ENCODE data around the gene PLXNA4. TPM values are rescaled to one million over a fixed set of nuclear protein-coding genes. Genes with fewer than 3 reads are reported as not detected.

The PLXNA4 gene
- total and polyA plus RNA-seq, 9 of the 15 experiments (the other 6 are each of a cell fraction or from before 2014, with no cell fraction given): under 0.01 to 0.09 TPM; not detected in 7

DNA sequence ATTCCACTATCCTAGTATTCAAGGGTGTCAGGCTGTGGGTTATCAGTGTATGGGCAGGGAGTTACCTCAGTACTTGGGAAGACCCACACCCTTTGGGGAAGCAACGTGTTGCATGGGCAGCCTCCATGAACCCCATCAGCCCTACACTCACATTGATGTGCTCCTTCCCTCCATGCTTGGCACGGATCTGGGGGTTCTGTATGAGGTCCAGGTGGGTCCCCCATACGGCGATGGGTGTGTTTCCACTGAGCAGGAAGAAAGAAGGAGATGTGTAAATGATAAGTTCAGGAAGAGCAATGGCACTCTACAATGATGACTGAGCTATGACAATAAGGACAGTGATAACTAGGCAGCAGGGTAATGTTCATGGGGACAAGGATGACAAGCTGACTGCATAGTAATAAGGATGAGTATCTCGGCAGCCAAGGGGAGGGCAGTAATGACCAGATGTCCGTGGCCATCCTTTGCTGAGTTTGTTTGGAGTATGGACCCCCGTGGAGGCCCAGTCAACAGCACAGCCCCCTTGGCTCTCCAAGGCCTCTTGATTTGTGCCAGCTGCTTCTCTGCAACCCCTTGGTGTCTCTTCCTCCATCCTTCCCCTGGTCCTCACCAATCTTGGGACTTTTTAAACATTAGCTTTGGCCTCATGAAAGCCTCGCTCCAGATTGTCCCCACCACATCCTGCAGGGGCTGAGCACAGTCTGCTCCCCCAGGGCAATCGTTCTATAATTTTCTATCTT lies 394.2 kb downstream of the PLXNA4 start:
- in situ Hi-C loops (cut with MboI): no loop called here
- no peaks in the 10 kb centered on the region for H3K36me3 ChIP-seq (ENCODE audit: control insufficient read depth, insufficient read depth, low read length)
- peaks cover 7% of the 10 kb centered on the region for H3K9me1 ChIP-seq (ENCODE audit: control insufficient read depth, insufficient read depth, low read length)
- no peaks in the 10 kb centered on the region for H3K4me1 ChIP-seq (replicated peaks in 1 of 2; ENCODE audit: control insufficient read depth in 2 of 2, insufficient read depth in 2 of 2, low read length in 2 of 2)
- peaks cover 5 to 34% of the 10 kb centered on the region in 2 experiments; a peak in 4 of 5 replicates for H3K27me3 ChIP-seq (ENCODE audit: control insufficient read depth in 2 of 2, insufficient read depth in 2 of 2, low read length in 2 of 2)
- no peak overlapping the region for H3K4me3 ChIP-seq
- no peak overlapping the region for H3K4me2 ChIP-seq (ENCODE audit: insufficient read depth, low read length)
- H4K20me1 ChIP-seq (replicated peaks; ENCODE audit: control insufficient read depth, insufficient read depth, low read length): peaks cover 11% of the 10 kb centered on the region; the same call in 1 of the 2 replicates
- CTCF ChIA-PET (ENCODE audit: low intra/inter-chr PET ratio): no interaction called here
- H3K9me3 ChIP-seq (replicated peaks; ENCODE audit: control insufficient read depth, insufficient read depth, low read depth, low read length): no peaks in the 10 kb centered on the region
- no peak overlapping the region for H3K27ac ChIP-seq (ENCODE audit: extremely low read depth, low read depth, low read length)
- no peak overlapping the region for H2AFZ ChIP-seq (ENCODE audit: low read depth, low read length)
- no peak for FAIRE-seq
- POLR2A ChIA-PET: interaction anchor here (0.6 kb wide), 1 partner anchor 52 kb away, joined by 3 read pairs; no protein-coding TSS in a partner anchor
- TF ChIP-seq TCF3 (CRISPR knock-in tag; IDR thresholded peaks at IDR 0.05): no peak
- TF ChIP-seq ZNF134 (CRISPR knock-in tag; conservative IDR thresholded peaks at IDR 0.05): no peak
- TF ChIP-seq, protein P1, sequence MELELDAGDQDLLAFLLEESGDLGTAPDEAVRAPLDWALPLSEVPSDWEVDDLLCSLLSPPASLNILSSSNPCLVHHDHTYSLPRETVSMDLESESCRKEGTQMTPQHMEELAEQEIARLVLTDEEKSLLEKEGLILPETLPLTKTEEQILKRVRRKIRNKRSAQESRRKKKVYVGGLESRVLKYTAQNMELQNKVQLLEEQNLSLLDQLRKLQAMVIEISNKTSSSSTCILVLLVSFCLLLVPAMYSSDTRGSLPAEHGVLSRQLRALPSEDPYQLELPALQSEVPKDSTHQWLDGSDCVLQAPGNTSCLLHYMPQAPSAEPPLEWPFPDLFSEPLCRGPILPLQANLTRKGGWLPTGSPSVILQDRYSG (tag; conservative IDR thresholded peaks at IDR 0.05; ENCODE audit: low read depth): no peak
- no peak for TF ChIP-seq SMAD3 (CRISPR knock-in tag; conservative IDR thresholded peaks at IDR 0.05)
- no peak for TF ChIP-seq C11orf30 (IDR thresholded peaks at IDR 0.05; ENCODE audit: low read depth)
- no peak for TF ChIP-seq ADNP (tag; IDR thresholded peaks at IDR 0.05)
- TF ChIP-seq, protein P2, sequence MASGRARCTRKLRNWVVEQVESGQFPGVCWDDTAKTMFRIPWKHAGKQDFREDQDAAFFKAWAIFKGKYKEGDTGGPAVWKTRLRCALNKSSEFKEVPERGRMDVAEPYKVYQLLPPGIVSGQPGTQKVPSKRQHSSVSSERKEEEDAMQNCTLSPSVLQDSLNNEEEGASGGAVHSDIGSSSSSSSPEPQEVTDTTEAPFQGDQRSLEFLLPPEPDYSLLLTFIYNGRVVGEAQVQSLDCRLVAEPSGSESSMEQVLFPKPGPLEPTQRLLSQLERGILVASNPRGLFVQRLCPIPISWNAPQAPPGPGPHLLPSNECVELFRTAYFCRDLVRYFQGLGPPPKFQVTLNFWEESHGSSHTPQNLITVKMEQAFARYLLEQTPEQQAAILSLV (tag; IDR thresholded peaks at IDR 0.05): no peak
- no peak for TF ChIP-seq ZNF224 (CRISPR knock-in tag; IDR thresholded peaks at IDR 0.05)
- no peak for TF ChIP-seq U2AF1 (optimal IDR thresholded peaks at IDR 0.05; ENCODE audit: low read depth, low read length)
- TF ChIP-seq NR4A1 (CRISPR knock-in tag; IDR thresholded peaks at IDR 0.05): no peak
- TF ChIP-seq NR4A1 (tag; IDR thresholded peaks at IDR 0.05): no peak
- no peak for TF ChIP-seq KLF13 (tag; IDR thresholded peaks at IDR 0.05; ENCODE audit: borderline replicate concordance, low read depth)
- TF ChIP-seq GABPB2 (CRISPR knock-in tag; conservative IDR thresholded peaks at IDR 0.05): no peak
- TF ChIP-seq, protein P3, sequence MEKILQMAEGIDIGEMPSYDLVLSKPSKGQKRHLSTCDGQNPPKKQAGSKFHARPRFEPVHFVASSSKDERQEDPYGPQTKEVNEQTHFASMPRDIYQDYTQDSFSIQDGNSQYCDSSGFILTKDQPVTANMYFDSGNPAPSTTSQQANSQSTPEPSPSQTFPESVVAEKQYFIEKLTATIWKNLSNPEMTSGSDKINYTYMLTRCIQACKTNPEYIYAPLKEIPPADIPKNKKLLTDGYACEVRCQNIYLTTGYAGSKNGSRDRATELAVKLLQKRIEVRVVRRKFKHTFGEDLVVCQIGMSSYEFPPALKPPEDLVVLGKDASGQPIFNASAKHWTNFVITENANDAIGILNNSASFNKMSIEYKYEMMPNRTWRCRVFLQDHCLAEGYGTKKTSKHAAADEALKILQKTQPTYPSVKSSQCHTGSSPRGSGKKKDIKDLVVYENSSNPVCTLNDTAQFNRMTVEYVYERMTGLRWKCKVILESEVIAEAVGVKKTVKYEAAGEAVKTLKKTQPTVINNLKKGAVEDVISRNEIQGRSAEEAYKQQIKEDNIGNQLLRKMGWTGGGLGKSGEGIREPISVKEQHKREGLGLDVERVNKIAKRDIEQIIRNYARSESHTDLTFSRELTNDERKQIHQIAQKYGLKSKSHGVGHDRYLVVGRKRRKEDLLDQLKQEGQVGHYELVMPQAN (IDR thresholded peaks at IDR 0.05; ENCODE audit: borderline replicate concordance): no peak
- no peak for TF ChIP-seq TEAD2 (tag; IDR thresholded peaks at IDR 0.05)
- TF ChIP-seq ZNF696 (CRISPR knock-in tag; conservative IDR thresholded peaks at IDR 0.05): no peak
- no peak for DNase-seq (ENCODE audit: extremely low read depth in 1 of 4, low spot score in 3 of 4)
- 0% methylated on average over 9 of the region's 9 CpGs for WGBS (ENCODE audit: insufficient coverage, low coverage, missing lambda C conversion rate)
- no peak for ATAC-seq
- intact Hi-C loops (cut with micrococcal nuclease): no loop called here
- no peak overlapping the region for H3K9ac ChIP-seq (ENCODE audit: insufficient read depth in 1 of 2, low read depth in 2 of 2, low read length in 2 of 2)
- no peaks in the 10 kb centered on the region for H3K79me2 ChIP-seq (ENCODE audit: control insufficient read depth, insufficient read depth, low read length)
- BruUV-seq (replicated peaks): no TSS peak
